HG03175 (cell line): ENCODE measurements around the gene C12orf57.

Experiments
- ATAC-seq: cut with Tn5 transposase; IDR thresholded peaks from one replicate; pipeline ENCODE4 v1.9.1; 2021; ENCODE audit warnings: mild to moderate bottlenecking, moderate library complexity; ENCODE audit not compliant: unreplicated experiment

Gene C12orf57

GRCh38 chr12:6936636-6937480 is 7.0 kb upstream of the C12orf57 start:
- ATAC-seq, result peak; percentile 6

GRCh38 chr12:6937481-6938352 is 6.1 kb upstream of the C12orf57 start:
- ATAC-seq, result peak; percentile 94

- ATAC-seq, result no peak
Measured at GRCh38 chr12:6938353-6939190, 5.2 kb upstream of the C12orf57 start.

GRCh38 chr12:6939191-6939540 is 4.7 kb upstream of the C12orf57 start:
- ATAC-seq, result no peak

- ATAC-seq, result no peak
Measured at GRCh38 chr12:6941267-6941666, 2.6 kb upstream of the C12orf57 start.

GRCh38 chr12:6941782-6942181 is 2.0 kb upstream of the C12orf57 start:
- ATAC-seq, result no peak

GRCh38 chr12:6942331-6942665 is 1.5 kb upstream of the C12orf57 start:
- no peak for ATAC-seq

- ATAC-seq, result peak; percentile 37
Measured at GRCh38 chr12:6943389-6943721, 467 bp upstream of the C12orf57 start.

GRCh38 chr12:6944381-6945186 is 762 bp downstream of the C12orf57 start:
- ATAC-seq, result peak; percentile 41

GRCh38 chr12:6945613-6946012 is 1.8 kb downstream of the C12orf57 start:
- ATAC-seq, result no peak

- ATAC-seq, result peak; percentile 24
Measured at GRCh38 chr12:6946033-6946919, 2.5 kb downstream of the C12orf57 start.

GRCh38 chr12:6946920-6947374 is 3.1 kb downstream of the C12orf57 start:
- ATAC-seq, result no peak

GRCh38 chr12:6947615-6948014 is 3.8 kb downstream of the C12orf57 start:
- ATAC-seq, result no peak

GRCh38 chr12:6948873-6949594 is 5.2 kb downstream of the C12orf57 start:
- no peak for ATAC-seq

GRCh38 chr12:6950401-6950801 is 6.6 kb downstream of the C12orf57 start:
- no peak for ATAC-seq

- ATAC-seq, result peak; percentile 15
Measured at GRCh38 chr12:6950811-6951540, 7.2 kb downstream of the C12orf57 start, which contains the start of gene PTPN6. PTPN6 (plus strand) TSS chr12:6951356; CDS start chr12:6951513, 157 bp downstream.

GRCh38 chr12:6951551-6952120 is 7.8 kb downstream of the C12orf57 start:
- ATAC-seq, result no peak
